Heart right ventricle (tissue), 16 donors: ENCODE data around the gene SLC35G6. TPM values are rescaled to one million over a fixed set of nuclear protein-coding genes. Genes with fewer than 3 reads are reported as not detected.
A peak's percentile ranks its signal among the peaks of the same experiment; 100 is the strongest.

Source experiments
- ATAC-seq, 8 donors: fragments of 200-7000 bp; cut with Tn5 transposase; one replicate each; pipeline ENCODE4 v1.9.1; 2020; ENCODE audit warnings: mild to moderate bottlenecking in 8 of 8, moderate library complexity in 8 of 8, moderate number of reproducible peaks in 1 of 8
- DNase-seq, 2 donors: peaks; one replicate each; pipeline ENCODE4 v3.0.0-alpha.2; 2020
- H3K27ac ChIP-seq, 10 donors: fragments of 200-600 bp; sonication (generic) in 2 of 10; one replicate each; pipeline versions ENCODE4 v1.5.0 to v1.8.0; 2020 to 2022; ENCODE audit warnings: mild to moderate bottlenecking in 3 of 10
- H3K27me3 ChIP-seq, 7 donors: fragments of 200-600 bp; one replicate each; pipeline ENCODE4 v1.8.0; 2021 to 2022; ENCODE audit warnings: mild to moderate bottlenecking in 2 of 7
- H3K36me3 ChIP-seq, 9 donors: fragments of 200-600 bp; sonication (generic) in 1 of 9; one replicate each; pipeline versions ENCODE4 v1.5.0 to v1.8.0; 2020 to 2022; ENCODE audit warnings: mild to moderate bottlenecking in 2 of 9
- H3K4me1 ChIP-seq, 9 donors: fragments of 200-600 bp; sonication (generic) in 1 of 9; one replicate each; pipeline versions ENCODE4 v1.5.0 to v1.8.0; 2020 to 2022; ENCODE audit warnings: mild to moderate bottlenecking in 4 of 9
- H3K4me3 ChIP-seq, 10 donors: fragments of 200-600 bp; sonication (generic) in 2 of 10; one replicate each; pipeline versions ENCODE4 v1.5.0 to v1.8.0; 2020 to 2022; ENCODE audit warnings: mild to moderate bottlenecking in 7 of 10, moderate library complexity in 2 of 10
- H3K9me3 ChIP-seq, 11 donors: fragments of 200-600 bp in 10 of 11; sonication (generic) in 2 of 11; one replicate each; pipeline versions ENCODE4 v1.5.0 to v1.8.0; 2013 to 2022; ENCODE audit warnings: mild to moderate bottlenecking in 2 of 11, control low read depth in 1 of 11, moderate library complexity in 1 of 11
- WGBS, 2 donors: extraction: QIAGEN DNeasy Blood & Tissue Kit; methylation state at CpG; one replicate each; pipeline ENCODE4 v1.1.7; 2013; ENCODE audit warnings: inconsistent platforms in 1 of 2; 5-methylcytosine and 5-hydroxymethylcytosine counted together
- intact Hi-C, 10 donors: fragments of 100-400 bp; cut with DNase I; formaldehyde crosslinking; loops; one replicate each; pipeline versions ENCODE4 v1.11.1 to v1.14.2; 2022
- polyA plus RNA-seq, 2 donors: library from polyadenylated mRNA; stranded (reverse); fragments of 200-250 nt; gene quantifications; one replicate each; pipeline ENCODE4 v1.2.3, GENCODE V29; 2013
- total RNA-seq, 10 donors: library from RNA; stranded (reverse); fragmentation: NEBNext Ultra II Directional in 3 of 10; extraction: Animal tissue kit (Norgen Biotek cat#: 25700) in 3 of 10; gene quantifications; one replicate each; pipeline versions ENCODE4 v1.2.1 to v1.2.4, GENCODE V29; 2021 to 2023
- TF ChIP-seq, protein P1 (sequence below), 9 donors: fragments of 200-600 bp; sonication (generic) in 2 of 9; IDR thresholded peaks; one replicate each; pipeline versions ENCODE4 v1.5.0 to v1.8.0; 2021 to 2022; ENCODE audit warnings: antibody characterized with exemption in 9 of 9, mild to moderate bottlenecking in 5 of 9, moderate library complexity in 1 of 9
- donor health status: Arrhythmogenic right ventricular cardiomyopathy.
- donor health status: ischemic (EF 13 %, LVEDD 7.1; RV severe dilation, severe dysfunction).
- donor health status: healthy with polysubstance abuse.
- donor health status: DM: no; HTN: yes; CAD: no.
- donor health status: DM: no; HTN: no; CAD: no.
- donor health status: ischemic (EF 25% LVEDD 6.9; RV normal size, moderate dysfunction).
- donor health status: ischemic (EF 25% LVEDD 5.7; RV mildly dilated, moderate dysfunction).
- donor health status: healthy.
- donor health status: DM: yes; HTN: yes; CAD: no.
- donor health status: Ischemic cardiomyopathy.
- donor health status: ischemic (EF 35%, LVEDD 5.7; RV mildly dilated, moderate dysfunction).
- donor health status: nonischemic (EF 11% LVEDD 7.7; RV severe dilation, severe dysfunction).
- donor health status: DM: yes; HTN: yes; CAD: no.
- donor health status: PGD.
- donor health status: ischemic (EF 29% LVEDD 5.4; RV normal size, mild dysfunction).
- donor health status: nonischemic (EF 23%, LVEDD 6.1; RV moderate dilation, normal function).

The SLC35G6 gene
- total and polyA plus RNA-seq, 12 donors = not detected

DNA sequence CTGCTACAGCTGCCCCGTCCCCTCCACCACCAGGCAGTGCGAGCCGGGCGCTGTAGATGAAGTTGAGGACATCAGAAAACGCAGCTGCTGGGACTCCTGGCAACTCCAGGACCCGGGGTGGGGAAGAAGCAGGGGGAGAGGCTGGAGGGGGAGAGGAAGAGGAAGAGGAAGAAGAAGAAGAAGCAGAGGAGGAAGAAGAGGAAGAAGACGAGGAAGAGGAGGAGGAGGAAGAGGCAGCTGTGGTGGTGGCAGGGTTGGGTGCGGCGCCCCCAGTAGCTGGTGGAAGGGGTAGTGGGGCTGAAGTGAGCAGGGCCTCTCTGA lies 15.0 kb upstream of the SLC35G6 start:
- WGBS, 2 donors = 82 to 90% methylated on average over 9 of the region's 9 CpGs
- ATAC-seq = no peak
- Histone ChIP-seq H3K9me3 (no peaks in the 10 kb centered on the region), H3K27ac (peak overlapping the region in 9 of 10 donors; percentile 73 to 88 (median 79)), H3K4me1 (peaks cover 14 to 53% (median 47%) of the 10 kb centered on the region in 9 donors), H3K27me3 (no peaks in the 10 kb centered on the region), H3K36me3 (peaks cover 0 to 60% (median 7%) of the 10 kb centered on the region in 9 donors), H3K4me3 (no peak overlapping the region)
- DNase-seq = no peak
- TF ChIP-seq, protein P1, sequence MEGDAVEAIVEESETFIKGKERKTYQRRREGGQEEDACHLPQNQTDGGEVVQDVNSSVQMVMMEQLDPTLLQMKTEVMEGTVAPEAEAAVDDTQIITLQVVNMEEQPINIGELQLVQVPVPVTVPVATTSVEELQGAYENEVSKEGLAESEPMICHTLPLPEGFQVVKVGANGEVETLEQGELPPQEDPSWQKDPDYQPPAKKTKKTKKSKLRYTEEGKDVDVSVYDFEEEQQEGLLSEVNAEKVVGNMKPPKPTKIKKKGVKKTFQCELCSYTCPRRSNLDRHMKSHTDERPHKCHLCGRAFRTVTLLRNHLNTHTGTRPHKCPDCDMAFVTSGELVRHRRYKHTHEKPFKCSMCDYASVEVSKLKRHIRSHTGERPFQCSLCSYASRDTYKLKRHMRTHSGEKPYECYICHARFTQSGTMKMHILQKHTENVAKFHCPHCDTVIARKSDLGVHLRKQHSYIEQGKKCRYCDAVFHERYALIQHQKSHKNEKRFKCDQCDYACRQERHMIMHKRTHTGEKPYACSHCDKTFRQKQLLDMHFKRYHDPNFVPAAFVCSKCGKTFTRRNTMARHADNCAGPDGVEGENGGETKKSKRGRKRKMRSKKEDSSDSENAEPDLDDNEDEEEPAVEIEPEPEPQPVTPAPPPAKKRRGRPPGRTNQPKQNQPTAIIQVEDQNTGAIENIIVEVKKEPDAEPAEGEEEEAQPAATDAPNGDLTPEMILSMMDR (IDR thresholded peaks at IDR 0.05) = no peak
- intact Hi-C loops = no loop called here

DNA sequence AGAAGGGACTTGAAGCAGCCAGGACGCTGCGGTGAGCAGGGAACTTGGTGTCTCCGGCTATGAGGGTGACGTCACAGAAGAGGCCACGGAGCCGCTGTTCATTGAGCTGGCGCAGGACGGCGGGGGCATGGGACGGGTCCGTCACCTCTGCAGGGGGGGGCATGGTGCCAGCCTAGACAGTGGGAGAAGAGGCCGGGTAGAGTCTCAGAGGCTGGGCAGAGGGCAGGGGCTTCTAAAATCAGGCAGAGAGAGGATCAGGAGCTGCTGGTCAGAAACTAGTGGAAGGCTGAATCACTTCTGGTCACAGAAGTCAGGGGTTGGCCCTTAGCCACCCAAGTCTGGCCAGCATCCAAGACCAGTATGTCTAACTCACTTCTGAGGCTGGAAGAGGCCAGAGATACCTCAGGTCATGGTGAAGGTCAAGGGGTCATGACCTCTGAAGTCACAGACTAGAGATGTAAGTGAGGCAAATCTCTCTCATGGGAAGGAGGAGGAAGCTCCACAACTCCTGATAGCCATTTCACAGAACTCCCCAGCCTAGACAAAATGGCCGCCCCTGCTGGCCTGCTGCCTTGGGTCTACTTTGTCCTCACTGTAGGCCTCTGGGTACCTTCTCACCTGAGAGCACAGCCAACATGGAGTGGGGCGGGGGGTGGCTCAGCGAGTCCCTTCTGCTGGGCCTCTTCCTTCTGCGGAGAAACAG lies 14.5 kb upstream of the SLC35G6 start:
- Histone ChIP-seq H3K9me3 (no peaks in the 10 kb centered on the region), H3K27ac (peak overlapping the region in 9 of 10 donors; percentile 73 to 88 (median 79)), H3K27me3 (no peaks in the 10 kb centered on the region), H3K36me3 (peaks cover 0 to 56% (median 7%) of the 10 kb centered on the region in 9 donors), H3K4me1 (peaks cover 14 to 58% (median 48%) of the 10 kb centered on the region in 9 donors), H3K4me3 (no peak overlapping the region)
- intact Hi-C loops = no loop called here
- DNase-seq (peak; percentile 84), ATAC-seq (peak; percentile 38 to 71 (median 66))
- TF ChIP-seq, protein P1 (IDR thresholded peaks at IDR 0.05) = no peak
- 65 to 67% methylated on average over 16 of the region's 16 CpGs for WGBS, 2 donors

DNA sequence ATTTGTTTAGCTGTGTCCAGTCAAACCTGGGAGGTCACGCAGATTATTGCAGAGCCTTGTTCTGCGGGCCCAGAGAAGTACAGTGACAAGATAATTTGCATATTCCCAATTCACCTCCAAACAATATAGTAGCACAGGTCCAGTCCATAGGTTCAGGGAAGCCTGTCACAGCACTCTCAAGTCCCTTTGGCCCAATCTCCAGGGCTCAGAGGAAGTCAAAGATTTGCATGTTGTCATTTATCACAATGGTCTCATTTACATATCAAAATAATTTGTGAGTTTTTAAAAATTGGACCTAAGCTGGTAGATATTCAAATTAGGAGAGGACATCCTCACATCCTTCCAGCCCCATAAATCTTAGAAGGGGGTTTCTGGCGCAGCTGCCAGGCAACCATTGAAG lies 13.7 kb upstream of the SLC35G6 start:
- H3K27ac ChIP-seq = peak overlapping the region in 9 of 10 donors; percentile 73 to 88 (median 79)
- no peak overlapping the region for H3K4me3 ChIP-seq
- no peak for DNase-seq
- intact Hi-C loops = no loop called here
- H3K9me3 ChIP-seq = no peaks in the 10 kb centered on the region
- H3K4me1 ChIP-seq = peaks cover 14 to 65% (median 51%) of the 10 kb centered on the region in 9 donors
- peaks cover 0 to 52% (median 7%) of the 10 kb centered on the region in 9 donors for H3K36me3 ChIP-seq
- 91 to 95% methylated on average over 3 of the region's 3 CpGs for WGBS, 2 donors
- TF ChIP-seq, protein P1 (IDR thresholded peaks at IDR 0.05) = no peak
- no peaks in the 10 kb centered on the region for H3K27me3 ChIP-seq
- ATAC-seq = no peak

DNA sequence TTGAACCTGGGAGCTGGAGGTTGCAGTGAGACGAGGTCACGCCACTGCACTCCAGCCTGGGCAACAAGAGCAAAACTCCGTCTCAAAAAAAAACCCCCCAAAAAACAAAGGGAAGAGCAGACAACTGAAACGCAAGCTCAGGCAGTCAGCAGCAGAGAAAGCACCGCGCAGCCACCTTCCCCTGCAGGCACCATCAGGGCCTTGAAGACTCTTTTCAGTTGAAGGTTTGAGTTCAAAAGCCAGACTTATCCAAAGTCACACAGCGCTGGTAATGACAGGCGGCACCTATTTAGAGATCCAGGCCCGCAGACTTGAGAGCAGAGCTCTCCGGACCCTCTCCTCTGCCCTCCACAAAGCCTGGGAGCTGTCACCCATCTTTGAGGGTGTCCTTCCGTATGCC lies 13.0 kb upstream of the SLC35G6 start:
- Histone ChIP-seq H3K27ac (peak overlapping the region in 7 of 10 donors; percentile 75 to 88 (median 81)), H3K4me3 (no peak overlapping the region), H3K27me3 (no peaks in the 10 kb centered on the region), H3K36me3 (peaks cover 0 to 44% (median 4%) of the 10 kb centered on the region in 9 donors), H3K9me3 (no peaks in the 10 kb centered on the region), H3K4me1 (peaks cover 14 to 68% (median 51%) of the 10 kb centered on the region in 9 donors)
- WGBS, 2 donors = 88 to 95% methylated on average over 11 of the region's 11 CpGs
- TF ChIP-seq, protein P1 (IDR thresholded peaks at IDR 0.05) = no peak
- ATAC-seq = no peak
- intact Hi-C loops = loop anchor here in 1 of 10 donors (1.0 kb wide), 1 partner anchor 10 kb away; no protein-coding TSS in a partner anchor
- no peak for DNase-seq
